T47D (cell line): Measurements from ENCODE around the gene TUNAR.

Experiments used
- DNase-seq, 2 experiments: peaks; one replicate each; pipeline versions ENCODE4 v3.0.0 to v3.0.0-alpha.2; 2011 to 2012; ENCODE audit warnings: low read depth in 1 of 2, low spot score in 1 of 2
- JUND ChIP-seq: IDR thresholded peaks from 2 replicates; pipeline ENCODE4 v1.6.1; 2012; ENCODE audit warnings: low read depth
- in situ Hi-C: cut with HindIII; loops from 2 replicates; pipeline ENCODE4 v1.10.0; 2016; ENCODE audit warnings: low sequenced_read_pairs, low pct_unique_long_range_greater_than_20kb

TUNAR gene

GRCh38 chr14:95885278-95885677, 8.6 kb downstream of the TUNAR start:
- TF ChIP-seq JUND, result no peak
- in situ Hi-C loops, result no loop called here

GRCh38 chr14:95885866-95886265, 9.2 kb downstream of the TUNAR start:
- no peak for TF ChIP-seq JUND
- no peak for DNase-seq
- in situ Hi-C loops, result no loop called here

More at GRCh38 chr14:95885278-95885677, 8.6 kb downstream of the TUNAR start:
- DNase-seq, result no peak

DNA sequence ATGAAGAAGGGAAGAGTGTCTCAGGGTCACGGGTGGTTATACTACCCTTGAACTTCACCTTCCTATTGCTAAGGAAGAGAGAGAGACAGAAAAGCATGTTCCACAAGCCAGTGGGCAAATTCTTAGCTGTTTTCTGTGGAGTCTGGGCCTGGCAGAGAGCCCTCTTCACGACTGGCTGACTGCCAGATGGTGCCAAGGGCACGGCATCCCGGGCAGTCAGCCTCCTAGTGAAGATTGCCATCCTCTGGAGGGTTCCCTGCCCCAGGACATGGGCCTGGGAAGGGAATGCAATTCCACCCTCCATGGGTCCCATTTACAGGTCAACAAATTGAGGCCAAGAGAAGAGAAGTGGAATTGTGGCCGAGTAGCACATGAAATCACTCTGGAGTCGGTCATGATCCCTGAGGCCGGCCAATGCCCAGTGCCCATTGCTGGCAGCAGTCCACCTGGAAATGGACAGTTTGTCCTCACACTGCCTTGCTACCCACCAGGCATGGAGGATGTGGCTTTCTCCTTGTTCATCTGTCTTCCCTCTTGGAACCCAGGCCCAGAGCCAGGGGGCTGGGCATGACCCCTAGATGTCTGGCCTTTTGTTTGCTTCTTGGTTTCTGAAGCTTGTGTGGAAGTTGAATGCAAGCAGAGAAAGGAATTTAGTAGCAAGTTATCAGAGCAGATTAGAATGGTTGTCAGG, 9.9 kb downstream of the TUNAR start:
- no peak for TF ChIP-seq JUND
- DNase-seq, result no peak
- in situ Hi-C loops, result no loop called here

DNA sequence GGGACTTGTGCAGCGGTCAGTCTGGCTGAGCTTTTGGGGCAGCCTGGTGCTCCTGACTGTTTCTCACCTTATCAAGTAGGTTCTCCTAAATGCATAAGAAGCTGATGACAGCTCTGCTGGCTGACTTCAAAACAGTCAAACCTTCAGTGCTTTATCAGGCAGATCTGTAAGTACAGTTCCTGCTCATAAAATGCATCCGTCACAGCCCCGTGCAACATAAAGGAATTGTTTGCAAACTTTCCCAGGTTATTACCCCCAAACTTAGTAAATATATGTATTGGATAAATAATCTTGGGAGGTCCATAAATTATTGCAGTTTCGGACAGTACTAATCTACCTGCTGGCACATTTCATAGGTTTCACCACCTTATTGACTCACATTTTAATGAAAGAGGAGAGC, 10.7 kb downstream of the TUNAR start:
- TF ChIP-seq JUND, result no peak
- in situ Hi-C loops, result no loop called here
- DNase-seq, result peak in 1 of 2 experiments; percentile 13

DNA sequence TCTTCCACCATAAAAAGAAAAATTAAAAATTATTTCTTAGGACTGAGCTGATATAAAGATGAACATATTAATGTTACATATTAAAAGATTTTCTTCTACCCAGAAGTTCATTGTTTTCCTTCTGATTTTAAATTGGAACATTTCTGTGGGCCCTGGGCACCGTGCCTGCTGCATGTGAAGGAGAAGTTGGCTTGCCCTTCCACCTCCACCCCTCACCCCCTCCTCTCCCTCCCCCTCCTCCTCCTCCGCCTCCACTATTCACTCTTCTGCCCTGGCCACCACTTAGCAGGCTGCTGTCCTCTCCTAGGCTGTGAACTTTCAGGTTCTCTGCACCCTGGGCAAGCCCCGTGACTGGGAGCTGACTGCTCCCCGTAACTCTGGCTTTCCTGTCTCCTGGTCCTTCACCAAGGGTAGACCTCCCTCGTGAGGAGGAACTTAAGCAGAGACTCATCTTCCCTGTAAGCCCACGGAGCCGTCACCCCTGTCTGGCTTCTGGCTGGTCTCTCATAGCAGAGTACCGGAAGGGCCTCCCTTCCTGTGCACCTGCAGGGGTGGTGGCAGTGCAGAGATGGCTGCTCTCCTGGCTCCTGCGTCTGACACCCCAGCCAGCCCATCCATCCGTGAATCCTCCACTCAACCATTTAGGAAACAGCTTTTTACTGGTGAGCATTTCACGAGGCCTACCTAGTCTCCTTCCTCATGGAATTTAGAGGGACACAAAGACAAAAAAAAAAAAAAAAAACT, 12.8 kb downstream of the TUNAR start:
- DNase-seq, result no peak
- no peak for TF ChIP-seq JUND
- in situ Hi-C loops, result no loop called here

DNA sequence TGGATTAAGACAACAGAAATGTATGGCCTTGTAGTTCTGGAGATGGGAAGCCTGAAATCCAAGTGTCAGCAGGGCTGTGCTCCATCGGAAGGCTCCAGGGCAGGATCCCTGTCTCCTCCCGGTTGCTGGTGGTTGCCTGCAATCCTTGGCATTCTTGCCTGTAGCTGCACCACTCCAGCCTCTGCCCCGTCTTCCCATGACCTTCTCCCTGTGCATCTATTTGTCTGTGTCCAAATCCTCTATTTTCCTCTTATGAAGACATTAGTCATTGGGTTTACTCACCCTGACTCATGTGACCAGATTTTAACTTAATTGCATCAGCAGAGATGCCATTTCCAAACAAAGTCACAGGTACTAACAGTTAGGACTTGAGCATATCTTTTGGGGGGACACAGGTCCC, 15.1 kb downstream of the TUNAR start:
- no peak for TF ChIP-seq JUND
- no peak for DNase-seq
- in situ Hi-C loops, result no loop called here

GRCh38 chr14:95892142-95892541, 15.5 kb downstream of the TUNAR start:
- in situ Hi-C loops, result no loop called here
- DNase-seq, result no peak
- no peak for TF ChIP-seq JUND

DNA sequence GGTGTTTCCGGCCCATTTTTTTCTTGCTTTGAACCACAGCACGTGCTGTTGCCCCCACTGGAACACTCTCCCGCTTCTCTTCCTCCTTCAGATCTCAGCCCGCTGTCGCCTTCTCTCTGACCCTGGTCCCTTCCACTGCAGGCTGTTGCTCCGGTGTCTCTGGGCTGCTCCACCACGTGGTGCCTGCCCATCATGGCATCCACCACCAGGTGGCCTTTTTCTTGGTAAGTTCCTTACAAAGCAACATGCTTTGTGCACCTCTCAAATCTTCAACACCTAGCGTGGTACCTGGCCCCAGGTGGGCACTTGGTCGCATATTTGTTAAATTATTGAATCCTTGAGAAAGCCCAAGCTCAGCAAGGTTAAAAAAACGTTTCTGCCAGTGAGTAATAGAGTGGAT, 19.1 kb downstream of the TUNAR start:
- in situ Hi-C loops, result no loop called here
- DNase-seq, result peak; percentile 69 to 71
- no peak for TF ChIP-seq JUND

GRCh38 chr14:95896498-95897135, 20.0 kb downstream of the TUNAR start:
- TF ChIP-seq JUND, result no peak
- DNase-seq, result no peak
- in situ Hi-C loops, result no loop called here

- in situ Hi-C loops, result no loop called here
- no peak for DNase-seq
- no peak for TF ChIP-seq JUND
Measured at GRCh38 chr14:95897280-95897679, 20.6 kb downstream of the TUNAR start.

- in situ Hi-C loops, result no loop called here
- DNase-seq, result peak in 1 of 2 experiments; percentile 21
- TF ChIP-seq JUND, result no peak
Measured at GRCh38 chr14:95901054-95901453, 24.4 kb downstream of the TUNAR start.

DNA sequence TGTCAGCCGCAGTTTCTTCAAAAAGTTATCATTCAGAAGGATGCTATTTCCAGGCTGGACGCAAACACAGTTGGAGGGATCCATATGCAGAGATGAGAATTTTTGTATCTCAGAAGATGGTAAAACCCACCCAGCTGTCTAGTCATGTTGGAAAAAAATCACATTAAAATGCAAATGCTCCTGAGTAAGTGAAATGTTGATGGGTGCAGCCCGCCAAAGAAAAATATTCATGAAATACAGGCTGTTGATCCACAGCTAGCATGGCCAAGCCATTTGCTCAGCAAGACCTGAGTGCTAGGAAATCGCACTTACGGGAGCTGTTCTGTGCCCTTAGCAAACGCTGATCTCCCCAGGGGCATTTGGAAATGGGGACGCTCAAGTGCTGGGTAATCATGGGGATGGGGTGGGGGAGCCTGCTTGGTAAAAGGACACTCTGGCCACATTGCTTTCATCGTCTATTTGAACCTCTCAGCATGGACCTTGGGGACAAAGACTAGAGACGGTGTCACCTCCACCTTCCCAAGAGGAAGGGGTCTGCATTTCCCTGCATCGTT, 25.7 kb downstream of the TUNAR start:
- no peak for TF ChIP-seq JUND
- DNase-seq, result no peak
- in situ Hi-C loops, result no loop called here

GRCh38 chr14:95903165-95903564, 26.5 kb downstream of the TUNAR start:
- DNase-seq, result no peak
- no peak for TF ChIP-seq JUND
- in situ Hi-C loops, result no loop called here
